Brain microvascular endothelial cell (primary cell): ENCODE measurements around the gene NANOG.
"Not testable (repeated sequence)": the region's sequence is repeated elsewhere in the genome, so short reads cannot be mapped to it uniquely, and the experiment has no call there.

Source experiments
- DNase-seq: peaks from one replicate; pipeline ENCODE4 v3.0.0-alpha.2; 2020
- H3K27ac ChIP-seq: fragments of 250-450 bp; sonication (Bioruptor Pico); 2 replicates; pipeline ENCODE4 v1.5.1; 2020; ENCODE audit warnings: mild to moderate bottlenecking, moderate library complexity
- H3K27me3 ChIP-seq: fragments of 250-450 bp; sonication (Bioruptor Pico); replicated peaks from 2 replicates; pipeline ENCODE4 v1.5.1; 2020; ENCODE audit warnings: mild to moderate bottlenecking
- H3K36me3 ChIP-seq: fragments of 250-450 bp; sonication (Bioruptor Pico); replicated peaks from 2 replicates; pipeline ENCODE4 v1.5.1; 2020; ENCODE audit warnings: mild to moderate bottlenecking
- H3K4me3 ChIP-seq: 2 replicates; pipeline ENCODE4 v1.5.1; 2011; ENCODE audit warnings: low read depth, mild to moderate bottlenecking, control low read depth, low read length, moderate library complexity
- in situ Hi-C: cut with HindIII; loops from 2 replicates; pipeline ENCODE4 v1.10.0; 2017; ENCODE audit warnings: low sequenced_read_pairs, low pct_ligation_motif_present
- TF ChIP-seq, protein P1 (sequence below): IDR thresholded peaks from 2 replicates; pipeline ENCODE4 v1.5.1; 2011; ENCODE audit warnings: low read depth, mild to moderate bottlenecking, moderate library complexity, low read length, control low read depth, inconsistent platforms; ENCODE audit errors: missing control alignments

The NANOG gene

DNA sequence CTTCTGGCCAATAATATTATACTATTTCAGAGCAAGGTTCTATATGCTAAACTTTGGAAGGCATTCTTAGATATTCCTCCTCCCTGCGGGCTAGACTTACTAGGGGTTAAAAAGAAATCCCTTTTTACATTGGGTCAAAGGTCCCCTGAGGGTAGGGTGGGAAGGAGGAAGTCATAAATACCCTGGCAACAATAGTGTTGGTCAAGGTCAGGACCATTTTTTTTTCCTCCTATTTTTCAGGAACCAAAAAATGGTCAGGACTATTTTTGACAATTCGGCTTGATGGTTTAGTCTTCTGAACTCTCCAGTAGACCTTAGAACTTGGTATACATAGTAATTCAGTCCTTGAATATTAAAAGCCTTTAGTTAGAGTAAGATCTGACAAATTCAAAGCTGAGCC, 4.5 kb upstream of the NANOG start:
- Histone ChIP-seq H3K36me3 (no peaks in the 10 kb centered on the region), H3K27me3 (peaks cover 3% of the 10 kb centered on the region), H3K27ac (no peak overlapping the region), H3K4me3 (no peak overlapping the region)
- TF ChIP-seq, protein P1, sequence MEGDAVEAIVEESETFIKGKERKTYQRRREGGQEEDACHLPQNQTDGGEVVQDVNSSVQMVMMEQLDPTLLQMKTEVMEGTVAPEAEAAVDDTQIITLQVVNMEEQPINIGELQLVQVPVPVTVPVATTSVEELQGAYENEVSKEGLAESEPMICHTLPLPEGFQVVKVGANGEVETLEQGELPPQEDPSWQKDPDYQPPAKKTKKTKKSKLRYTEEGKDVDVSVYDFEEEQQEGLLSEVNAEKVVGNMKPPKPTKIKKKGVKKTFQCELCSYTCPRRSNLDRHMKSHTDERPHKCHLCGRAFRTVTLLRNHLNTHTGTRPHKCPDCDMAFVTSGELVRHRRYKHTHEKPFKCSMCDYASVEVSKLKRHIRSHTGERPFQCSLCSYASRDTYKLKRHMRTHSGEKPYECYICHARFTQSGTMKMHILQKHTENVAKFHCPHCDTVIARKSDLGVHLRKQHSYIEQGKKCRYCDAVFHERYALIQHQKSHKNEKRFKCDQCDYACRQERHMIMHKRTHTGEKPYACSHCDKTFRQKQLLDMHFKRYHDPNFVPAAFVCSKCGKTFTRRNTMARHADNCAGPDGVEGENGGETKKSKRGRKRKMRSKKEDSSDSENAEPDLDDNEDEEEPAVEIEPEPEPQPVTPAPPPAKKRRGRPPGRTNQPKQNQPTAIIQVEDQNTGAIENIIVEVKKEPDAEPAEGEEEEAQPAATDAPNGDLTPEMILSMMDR: no peak
- no peak for DNase-seq
- in situ Hi-C loops: no loop called here

DNA sequence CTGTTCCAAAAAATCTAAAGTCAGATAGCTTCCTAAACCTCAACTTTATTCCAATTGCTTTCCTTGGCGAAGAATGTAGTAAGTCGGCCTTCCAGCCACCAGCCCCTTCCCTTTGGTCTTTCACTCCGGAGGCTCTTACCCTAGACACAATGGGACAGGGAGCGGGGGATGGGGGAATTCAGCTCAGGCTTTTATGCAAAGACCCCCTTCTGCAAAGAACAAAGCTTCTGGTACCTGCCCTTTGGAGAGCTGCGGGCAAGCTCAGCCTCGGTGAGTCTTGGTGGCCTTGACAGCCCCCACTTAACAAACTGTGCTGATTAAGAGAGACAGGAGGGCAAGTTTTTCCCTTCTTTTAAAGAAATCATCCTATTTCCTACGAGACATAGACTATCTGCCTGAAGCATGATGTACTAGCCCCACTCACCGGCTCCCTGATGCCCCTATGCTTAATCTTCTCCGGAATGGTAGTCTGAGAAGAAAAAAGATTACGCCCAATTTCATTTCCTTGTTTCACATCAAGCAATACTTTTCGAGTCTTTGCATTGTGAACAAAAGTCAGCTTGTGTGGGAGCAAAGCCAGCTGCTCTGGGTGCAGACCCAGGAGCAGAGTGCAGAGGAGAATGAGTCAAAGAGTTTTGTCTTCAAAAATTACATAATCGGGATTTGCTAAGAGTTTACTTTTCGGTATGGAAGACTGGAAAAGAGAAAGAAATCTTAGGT, 1.5 kb upstream of the NANOG start:
- H3K27ac ChIP-seq: no peak overlapping the region
- in situ Hi-C loops: no loop called here
- DNase-seq: no peak
- TF ChIP-seq, protein P1: no peak
- H3K36me3 ChIP-seq: no peaks in the 10 kb centered on the region
- H3K27me3 ChIP-seq: peaks cover 3% of the 10 kb centered on the region
- H3K4me3 ChIP-seq: no peak overlapping the region

DNA sequence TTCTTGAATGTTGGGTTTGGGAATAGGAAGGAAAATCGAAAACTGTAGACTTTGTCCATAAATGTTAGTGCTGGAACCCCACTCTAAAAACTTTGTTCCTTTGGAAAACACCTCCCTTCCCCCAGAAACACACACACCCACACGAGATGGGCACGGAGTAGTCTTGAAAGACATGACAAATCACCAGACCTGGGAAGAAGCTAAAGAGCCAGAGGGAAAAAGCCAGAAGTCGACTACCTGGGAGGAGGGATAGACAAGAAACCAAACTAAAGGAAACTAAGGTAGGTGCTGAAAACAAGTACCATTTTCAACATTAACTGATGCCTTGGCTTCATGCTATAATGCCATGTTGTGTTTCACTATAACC, 925 bp upstream of the NANOG start:
- H3K4me3 ChIP-seq: no peak overlapping the region
- no peak for DNase-seq
- TF ChIP-seq, protein P1: no peak
- in situ Hi-C loops: no loop called here
- no peaks in the 10 kb centered on the region for H3K36me3 ChIP-seq
- H3K27me3 ChIP-seq: peaks cover 3% of the 10 kb centered on the region
- no peak overlapping the region for H3K27ac ChIP-seq

DNA sequence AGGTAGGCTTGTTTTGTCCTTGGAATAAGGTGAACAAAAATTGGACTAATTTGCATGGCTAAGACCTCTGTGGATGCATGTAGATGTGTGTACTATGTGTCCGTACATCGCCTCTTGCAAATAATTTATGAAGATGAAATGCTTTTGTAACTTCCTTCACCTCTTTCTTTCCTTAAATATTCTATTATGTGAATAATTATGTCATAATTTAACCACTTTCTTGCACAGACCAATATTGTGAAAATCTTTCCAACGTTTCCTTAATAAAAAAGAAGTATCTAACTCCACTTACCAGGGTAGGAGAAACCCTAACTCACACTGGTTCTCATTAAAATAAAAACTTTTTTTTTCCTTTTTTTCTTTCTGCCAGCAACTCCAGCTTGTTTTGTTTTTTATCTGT, 4.0 kb downstream of the NANOG start:
- DNase-seq: no peak
- in situ Hi-C loops: no loop called here
- no peaks in the 10 kb centered on the region for H3K36me3 ChIP-seq
- H3K4me3 ChIP-seq: no peak overlapping the region
- H3K27me3 ChIP-seq: peaks cover 3% of the 10 kb centered on the region
- no peak overlapping the region for H3K27ac ChIP-seq
- TF ChIP-seq, protein P1: no peak

DNA sequence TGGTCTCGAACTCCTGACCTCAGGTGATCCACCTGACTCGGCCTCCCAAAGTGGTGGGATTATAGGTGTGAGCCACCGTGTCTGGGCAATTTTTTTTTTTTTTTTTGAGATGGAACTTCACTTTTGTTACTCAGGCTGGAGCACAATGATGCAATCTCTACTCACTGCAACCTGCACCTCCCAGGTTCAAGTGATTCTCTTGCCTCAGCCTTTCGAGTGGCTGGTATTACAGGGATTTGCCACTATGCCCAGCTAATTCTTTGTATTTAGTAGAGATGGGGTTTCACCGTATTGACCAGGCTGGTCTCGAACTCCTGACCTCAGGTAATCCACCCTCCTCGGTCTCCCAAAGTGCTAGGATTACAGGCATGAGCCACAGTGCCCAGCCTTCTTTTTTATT, 8.1 kb downstream of the NANOG start:
- H3K27ac ChIP-seq, H3K4me3 ChIP-seq, in situ Hi-C loops, H3K36me3 ChIP-seq, DNase-seq, H3K27me3 ChIP-seq: not testable (repeated sequence)

DNA sequence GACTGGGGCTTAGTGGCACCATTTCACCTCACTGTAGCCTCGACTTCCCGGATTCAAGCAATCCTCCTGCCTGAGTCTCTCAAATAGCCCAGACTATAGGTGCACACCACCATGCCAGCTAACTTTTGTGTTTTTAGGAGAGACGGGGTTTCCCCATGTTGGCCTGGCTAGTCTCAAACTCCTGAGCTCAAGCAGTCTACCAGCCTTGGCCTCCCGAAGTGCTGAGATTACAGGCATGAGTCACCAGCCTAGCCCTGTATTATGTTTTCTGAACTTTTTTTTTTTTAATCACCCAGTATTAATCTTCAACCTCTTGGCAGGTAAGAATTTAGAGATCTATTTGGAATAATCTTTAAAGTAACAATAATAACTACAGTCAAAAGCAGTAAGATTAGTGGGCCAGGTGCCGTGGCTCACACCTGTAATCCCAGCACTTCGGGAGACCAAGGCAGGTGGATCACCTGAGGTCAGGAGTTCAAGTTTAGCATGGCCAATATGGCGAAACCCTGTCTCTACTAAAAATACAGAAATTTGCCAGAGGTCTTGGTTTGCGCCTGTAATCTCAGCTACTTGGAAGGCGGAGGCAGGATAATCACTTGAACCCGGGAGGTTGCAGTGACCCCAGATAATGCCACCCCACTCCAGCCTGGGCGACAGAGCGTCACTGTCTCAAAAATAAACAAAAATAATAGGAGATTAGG, 8.6 kb downstream of the NANOG start:
- Histone ChIP-seq H3K4me3 (no peak overlapping the region), H3K27ac (no peak overlapping the region), H3K36me3 (no peaks in the 10 kb centered on the region), H3K27me3 (no peaks in the 10 kb centered on the region)
- in situ Hi-C loops: no loop called here
- TF ChIP-seq, protein P1: no peak
- no peak for DNase-seq

DNA sequence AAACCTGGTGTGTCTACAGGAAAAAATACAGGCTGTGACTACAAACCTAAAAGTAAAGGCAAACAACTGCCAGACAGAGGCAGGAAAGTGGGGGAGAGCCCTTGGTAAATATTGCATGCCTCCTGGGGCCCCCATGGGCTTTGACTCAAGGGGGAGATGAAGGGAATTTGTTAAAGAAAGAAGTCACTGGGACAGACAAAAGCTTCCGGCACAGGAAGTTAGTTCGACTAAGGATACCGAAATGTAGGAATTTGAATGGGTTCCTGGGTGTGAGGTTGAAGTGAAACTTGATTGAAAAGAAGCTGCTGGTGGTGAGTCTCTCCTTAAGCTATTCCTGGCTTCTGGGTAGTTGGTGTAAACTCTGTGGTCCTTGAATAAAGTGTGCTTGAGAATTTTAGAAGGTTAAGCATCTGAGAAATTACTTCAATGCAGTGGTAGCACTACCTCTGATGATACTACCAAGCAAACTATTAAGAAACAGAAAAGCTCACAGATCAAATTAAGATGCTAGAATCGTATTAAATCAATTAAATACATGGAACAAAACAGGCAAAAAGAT, 9.6 kb downstream of the NANOG start:
- H3K27ac ChIP-seq, H3K4me3 ChIP-seq, DNase-seq, H3K27me3 ChIP-seq, H3K36me3 ChIP-seq, in situ Hi-C loops: not testable (repeated sequence)
